Gastroesophageal sphincter (tissue), 3 donors: Measurements from ENCODE around the gene TBCK.

Experiments used
- EP300 ChIP-seq: sonication (generic); formaldehyde crosslinking; IDR thresholded peaks from one replicate; pipeline ENCODE4 v1.6.1; 2017; ENCODE audit warnings: antibody characterized with exemption, mild to moderate bottlenecking
- POLR2A ChIP-seq, 2 donors: fragments of 450-650 bp; IDR thresholded peaks; one replicate each; pipeline ENCODE4 v1.6.1; 2017; ENCODE audit warnings: antibody characterized with exemption in 2 of 2, mild to moderate bottlenecking in 2 of 2, moderate library complexity in 1 of 2
- TF ChIP-seq, protein P1 (sequence below), 4 experiments: fragments of 200-600 bp in 2 of 4; fragments of 450-650 bp in 2 of 4; sonication (generic) in 1 of 4; IDR thresholded peaks; one replicate each; pipeline ENCODE4 v1.5.1; 2017 to 2019; ENCODE audit warnings: antibody characterized with exemption in 4 of 4, mild to moderate bottlenecking in 2 of 4, moderate library complexity in 2 of 4

DNA sequence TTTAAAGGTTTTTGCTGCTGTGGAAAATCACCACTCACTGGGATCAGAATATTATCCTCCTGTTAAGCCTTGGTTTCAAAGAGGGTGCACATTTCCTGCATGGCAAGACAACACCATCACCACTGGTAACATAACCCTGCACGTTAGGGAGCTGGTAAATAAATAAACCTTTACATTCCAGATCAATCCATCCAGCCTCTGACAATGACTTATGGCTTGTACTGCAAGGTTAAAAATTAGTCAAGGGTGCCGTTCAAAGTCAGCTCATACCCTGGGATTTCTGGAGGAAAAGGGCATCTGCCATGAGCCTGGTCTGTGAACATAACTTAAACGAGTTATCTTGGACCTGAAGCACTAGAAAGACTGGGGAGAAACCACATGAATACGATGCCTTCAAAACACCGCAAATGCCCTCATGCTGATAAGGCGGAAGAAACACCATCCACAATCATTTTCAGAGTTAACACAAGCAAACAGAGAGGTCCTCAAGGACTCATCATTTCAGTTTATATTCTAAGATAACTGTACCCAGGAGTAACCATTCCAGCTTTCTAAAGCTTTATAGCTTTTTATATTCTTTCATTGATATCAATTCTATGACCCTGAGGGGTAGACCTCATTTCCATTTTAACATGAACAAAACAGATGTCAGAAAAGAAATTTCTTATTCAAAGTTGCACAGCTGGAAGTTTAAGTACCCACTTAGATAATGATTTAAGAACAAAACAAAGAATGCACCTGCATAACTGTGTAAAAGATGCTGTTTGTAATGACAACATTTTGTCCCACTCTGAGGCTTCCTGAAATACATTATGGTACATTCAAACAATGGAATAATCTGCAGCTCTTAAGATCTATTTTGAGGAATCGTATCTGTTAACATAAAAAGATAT, 317.6 kb downstream of the TBCK start:
- TF ChIP-seq POLR2A (IDR thresholded peaks at IDR 0.05), result no peak
- TF ChIP-seq, protein P1, sequence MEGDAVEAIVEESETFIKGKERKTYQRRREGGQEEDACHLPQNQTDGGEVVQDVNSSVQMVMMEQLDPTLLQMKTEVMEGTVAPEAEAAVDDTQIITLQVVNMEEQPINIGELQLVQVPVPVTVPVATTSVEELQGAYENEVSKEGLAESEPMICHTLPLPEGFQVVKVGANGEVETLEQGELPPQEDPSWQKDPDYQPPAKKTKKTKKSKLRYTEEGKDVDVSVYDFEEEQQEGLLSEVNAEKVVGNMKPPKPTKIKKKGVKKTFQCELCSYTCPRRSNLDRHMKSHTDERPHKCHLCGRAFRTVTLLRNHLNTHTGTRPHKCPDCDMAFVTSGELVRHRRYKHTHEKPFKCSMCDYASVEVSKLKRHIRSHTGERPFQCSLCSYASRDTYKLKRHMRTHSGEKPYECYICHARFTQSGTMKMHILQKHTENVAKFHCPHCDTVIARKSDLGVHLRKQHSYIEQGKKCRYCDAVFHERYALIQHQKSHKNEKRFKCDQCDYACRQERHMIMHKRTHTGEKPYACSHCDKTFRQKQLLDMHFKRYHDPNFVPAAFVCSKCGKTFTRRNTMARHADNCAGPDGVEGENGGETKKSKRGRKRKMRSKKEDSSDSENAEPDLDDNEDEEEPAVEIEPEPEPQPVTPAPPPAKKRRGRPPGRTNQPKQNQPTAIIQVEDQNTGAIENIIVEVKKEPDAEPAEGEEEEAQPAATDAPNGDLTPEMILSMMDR (IDR thresholded peaks at IDR 0.05), result no peak
- TF ChIP-seq EP300, result no peak
